Body of pancreas (tissue), 4 donors: ENCODE data around the gene SCFD2.

Source experiments
- POLR2A ChIP-seq, 3 donors: fragments of 450-650 bp; IDR thresholded peaks; one replicate each; pipeline ENCODE4 v1.6.1; 2016; ENCODE audit warnings: antibody characterized with exemption in 3 of 3, mild to moderate bottlenecking in 2 of 3
- TF ChIP-seq, protein P1 (sequence below), 7 experiments: fragments of 450-650 bp in 4 of 7; fragments of 200-600 bp in 3 of 7; sonication (generic) in 3 of 7; IDR thresholded peaks; one replicate each; pipeline ENCODE4 v1.5.1; 2016 to 2019; ENCODE audit warnings: antibody characterized with exemption in 7 of 7

GRCh38 chr4:52946855-52947254 lies 419.0 kb downstream of the SCFD2 start:
- TF ChIP-seq, protein P1, sequence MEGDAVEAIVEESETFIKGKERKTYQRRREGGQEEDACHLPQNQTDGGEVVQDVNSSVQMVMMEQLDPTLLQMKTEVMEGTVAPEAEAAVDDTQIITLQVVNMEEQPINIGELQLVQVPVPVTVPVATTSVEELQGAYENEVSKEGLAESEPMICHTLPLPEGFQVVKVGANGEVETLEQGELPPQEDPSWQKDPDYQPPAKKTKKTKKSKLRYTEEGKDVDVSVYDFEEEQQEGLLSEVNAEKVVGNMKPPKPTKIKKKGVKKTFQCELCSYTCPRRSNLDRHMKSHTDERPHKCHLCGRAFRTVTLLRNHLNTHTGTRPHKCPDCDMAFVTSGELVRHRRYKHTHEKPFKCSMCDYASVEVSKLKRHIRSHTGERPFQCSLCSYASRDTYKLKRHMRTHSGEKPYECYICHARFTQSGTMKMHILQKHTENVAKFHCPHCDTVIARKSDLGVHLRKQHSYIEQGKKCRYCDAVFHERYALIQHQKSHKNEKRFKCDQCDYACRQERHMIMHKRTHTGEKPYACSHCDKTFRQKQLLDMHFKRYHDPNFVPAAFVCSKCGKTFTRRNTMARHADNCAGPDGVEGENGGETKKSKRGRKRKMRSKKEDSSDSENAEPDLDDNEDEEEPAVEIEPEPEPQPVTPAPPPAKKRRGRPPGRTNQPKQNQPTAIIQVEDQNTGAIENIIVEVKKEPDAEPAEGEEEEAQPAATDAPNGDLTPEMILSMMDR (IDR thresholded peaks at IDR 0.05), result no peak
- no peak for TF ChIP-seq POLR2A (IDR thresholded peaks at IDR 0.05)
